ENCODE measurements around the gene ITGB1BP1. TPM values are rescaled to one million over a fixed set of nuclear protein-coding genes. Genes with fewer than 3 reads are reported as not detected.

ITGB1BP1 gene
- total RNA-seq, 1 donor from 2014 or later: 98.0 TPM

GRCh38 chr2:9419541-9419940, 3.8 kb downstream of the ITGB1BP1 start:
- TF ChIP-seq CTCF (IDR thresholded peaks at IDR 0.05): no peak
- H3K27ac Mint-ChIP-seq (ENCODE audit: unreplicated experiment): no peak overlapping the region

GRCh38 chr2:9418746-9419145, 4.6 kb downstream of the ITGB1BP1 start:
- peaks cover 21% of the 10 kb centered on the region for H3K4me1 Mint-ChIP-seq (ENCODE audit: unreplicated experiment)
- H3K27me3 Mint-ChIP-seq (ENCODE audit: unreplicated experiment): no peaks in the 10 kb centered on the region
- peaks cover 21% of the 10 kb centered on the region for H3K36me3 Mint-ChIP-seq (ENCODE audit: unreplicated experiment)
- no peaks in the 10 kb centered on the region for H3K9me3 Mint-ChIP-seq (ENCODE audit: unreplicated experiment)
- no peak overlapping the region for H3K4me3 Mint-ChIP-seq (ENCODE audit: unreplicated experiment)
- H3K27ac Mint-ChIP-seq (ENCODE audit: unreplicated experiment): no peak overlapping the region
- DNase-seq (ENCODE audit: extremely low spot score, unreplicated experiment): no peak
- TF ChIP-seq CTCF (IDR thresholded peaks at IDR 0.05): no peak

More at GRCh38 chr2:9419541-9419940, 3.8 kb downstream of the ITGB1BP1 start:
- Mint-ChIP-seq H3K27me3 (ENCODE audit: unreplicated experiment) (no peaks in the 10 kb centered on the region), H3K4me3 (ENCODE audit: unreplicated experiment) (no peak overlapping the region), H3K36me3 (ENCODE audit: unreplicated experiment) (peaks cover 16% of the 10 kb centered on the region), H3K9me3 (ENCODE audit: unreplicated experiment) (no peaks in the 10 kb centered on the region), H3K4me1 (ENCODE audit: unreplicated experiment) (peaks cover 21% of the 10 kb centered on the region)
- no peak for DNase-seq (ENCODE audit: extremely low spot score, unreplicated experiment)

GRCh38 chr2:9417725-9418124, 5.6 kb downstream of the ITGB1BP1 start:
- no peak for DNase-seq (ENCODE audit: extremely low spot score, unreplicated experiment)
- Mint-ChIP-seq H3K9me3 (ENCODE audit: unreplicated experiment) (no peaks in the 10 kb centered on the region), H3K4me1 (ENCODE audit: unreplicated experiment) (peaks cover 21% of the 10 kb centered on the region), H3K36me3 (ENCODE audit: unreplicated experiment) (peaks cover 22% of the 10 kb centered on the region), H3K27me3 (ENCODE audit: unreplicated experiment) (no peaks in the 10 kb centered on the region), H3K4me3 (ENCODE audit: unreplicated experiment) (no peak overlapping the region), H3K27ac (ENCODE audit: unreplicated experiment) (no peak overlapping the region)
- no peak for TF ChIP-seq CTCF (IDR thresholded peaks at IDR 0.05)

- H3K36me3 Mint-ChIP-seq (ENCODE audit: unreplicated experiment): peaks cover 26% of the 10 kb centered on the region
- H3K4me1 Mint-ChIP-seq (ENCODE audit: unreplicated experiment): peaks cover 14% of the 10 kb centered on the region
- no peak for TF ChIP-seq CTCF (IDR thresholded peaks at IDR 0.05)
- no peaks in the 10 kb centered on the region for H3K9me3 Mint-ChIP-seq (ENCODE audit: unreplicated experiment)
- no peak overlapping the region for H3K27ac Mint-ChIP-seq (ENCODE audit: unreplicated experiment)
- H3K4me3 Mint-ChIP-seq (ENCODE audit: unreplicated experiment): no peak overlapping the region
- DNase-seq (ENCODE audit: extremely low spot score, unreplicated experiment): no peak
- no peaks in the 10 kb centered on the region for H3K27me3 Mint-ChIP-seq (ENCODE audit: unreplicated experiment)
Observed at GRCh38 chr2:9416962-9417316, 6.4 kb downstream of the ITGB1BP1 start.

- Mint-ChIP-seq H3K9me3 (ENCODE audit: unreplicated experiment) (no peaks in the 10 kb centered on the region), H3K4me1 (ENCODE audit: unreplicated experiment) (peaks cover 10% of the 10 kb centered on the region), H3K27ac (ENCODE audit: unreplicated experiment) (no peak overlapping the region), H3K27me3 (ENCODE audit: unreplicated experiment) (no peaks in the 10 kb centered on the region), H3K36me3 (ENCODE audit: unreplicated experiment) (peaks cover 27% of the 10 kb centered on the region), H3K4me3 (ENCODE audit: unreplicated experiment) (no peak overlapping the region)
- no peak for DNase-seq (ENCODE audit: extremely low spot score, unreplicated experiment)
- TF ChIP-seq CTCF (IDR thresholded peaks at IDR 0.05): no peak
Observed at GRCh38 chr2:9416267-9416961, 6.9 kb downstream of the ITGB1BP1 start.

Measured in osteocyte (in vitro differentiated cells).